ENCODE results near the gene EVPL.

- TF ChIP-seq CTCF (IDR thresholded peaks at IDR 0.05) = no peak
- no peak for TF ChIP-seq POLR2A (IDR thresholded peaks at IDR 0.05)
Observed at GRCh38 chr17:76038050-76038449, 10.9 kb upstream of the EVPL start.

All from thyroid gland (tissue), 4 donors.